ENCODE measurements around the gene TOMM22.
"Not testable (repeated sequence)": the region's sequence is repeated elsewhere in the genome, so short reads cannot be mapped to it uniquely, and the experiment has no call there.

Gene TOMM22

DNA sequence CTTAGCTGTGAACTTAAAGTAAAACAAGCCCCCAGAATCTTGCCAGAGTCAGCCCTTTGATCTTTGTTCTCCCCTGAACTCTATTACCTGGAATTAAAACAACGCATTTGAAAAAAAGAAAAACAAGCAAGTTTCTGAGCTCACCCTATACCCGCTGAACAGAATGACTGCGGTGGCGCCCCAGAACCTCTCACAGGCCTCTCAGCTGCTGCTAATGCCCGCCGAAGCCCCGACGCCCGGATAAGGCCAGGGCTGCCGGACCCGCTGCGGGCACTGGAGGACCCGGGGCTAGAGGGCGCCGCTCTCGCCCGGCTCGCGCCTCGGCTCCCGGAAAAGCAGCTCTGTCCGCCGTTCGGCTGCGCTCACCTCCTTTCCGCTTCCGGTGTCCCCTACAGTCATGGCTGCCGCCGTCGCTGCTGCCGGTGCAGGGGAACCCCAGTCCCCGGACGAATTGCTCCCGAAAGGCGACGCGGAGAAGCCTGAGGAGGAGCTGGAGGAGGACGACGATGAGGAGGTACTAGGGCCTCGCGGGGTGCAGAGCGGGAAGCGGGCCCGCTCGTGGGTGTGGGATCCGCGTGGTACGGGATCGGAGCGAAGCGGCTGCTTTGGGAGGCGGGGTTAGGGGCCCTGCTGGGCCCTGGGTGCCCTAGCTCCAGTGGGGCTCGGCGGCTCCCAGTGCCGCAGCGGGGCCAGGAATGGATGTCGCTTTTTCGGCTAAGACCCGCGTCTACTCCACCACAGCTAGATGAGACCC, at the start of gene TOMM22:
TOMM22 (plus strand) TSS at position 376 of the 754 bp plus-strand sequence; CDS start at position 398, 22 bp downstream.
- DNase-seq: peak; percentile 89

DNA sequence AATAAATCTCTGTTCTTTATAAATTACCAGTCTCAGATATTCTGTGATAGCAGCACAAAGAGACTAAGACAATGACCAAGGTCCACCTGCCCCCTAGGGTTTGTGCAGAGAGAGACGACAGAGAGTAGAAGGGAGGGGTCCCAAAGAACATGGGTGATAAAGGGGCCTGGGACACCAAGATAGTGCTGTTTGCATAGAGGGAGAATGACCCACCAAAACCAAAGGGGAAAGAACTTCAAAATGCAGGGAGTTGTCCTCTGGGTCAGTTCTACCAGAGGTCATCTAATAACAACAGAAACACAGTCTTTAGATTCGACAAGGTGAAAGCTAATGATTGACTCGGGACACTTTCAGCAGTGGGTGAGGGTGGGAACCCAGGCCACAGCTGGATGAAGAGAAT, 49.2 kb upstream of the TOMM22 start:
- DNase-seq: no peak

DNA sequence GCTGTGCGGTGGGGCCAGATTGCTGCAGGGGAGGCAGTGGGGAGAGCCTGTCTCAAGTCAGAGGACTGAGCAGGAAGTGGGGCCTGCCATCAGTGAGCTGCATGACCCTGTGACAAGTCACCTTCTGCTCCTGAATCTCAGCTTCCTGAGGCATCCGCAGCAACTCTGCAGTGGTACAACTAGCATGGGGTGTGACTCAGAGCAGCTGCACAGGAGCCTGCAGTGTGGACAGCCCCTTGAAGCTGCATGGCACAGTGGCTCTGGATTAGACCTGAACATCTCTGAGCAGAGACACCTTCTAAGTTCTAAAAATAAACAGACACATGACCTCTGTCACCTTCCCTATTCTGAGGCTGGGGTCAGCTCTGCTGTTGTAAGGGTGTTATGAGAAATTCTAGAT, 43.5 kb upstream of the TOMM22 start:
- DNase-seq: no peak

DNA sequence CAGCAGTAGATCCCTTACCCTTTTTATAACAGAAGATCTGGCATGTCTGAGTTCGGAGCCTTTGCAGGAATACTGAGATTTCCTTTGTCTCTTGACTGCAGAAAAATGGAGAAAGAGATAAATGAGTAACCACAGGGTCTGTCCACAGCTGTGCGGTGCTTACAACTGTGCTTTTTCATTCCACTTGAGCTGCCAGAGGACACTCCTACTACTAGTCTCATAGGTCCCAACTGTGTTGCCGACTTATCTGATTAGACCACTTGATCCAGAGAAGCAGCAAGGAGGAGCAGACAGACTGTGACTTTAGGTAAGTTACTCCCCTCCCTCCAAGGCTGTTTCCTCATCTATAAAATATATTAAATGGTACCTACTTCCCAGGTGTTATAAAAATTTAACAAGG, 43.0 kb upstream of the TOMM22 start:
- DNase-seq: no peak

DNA sequence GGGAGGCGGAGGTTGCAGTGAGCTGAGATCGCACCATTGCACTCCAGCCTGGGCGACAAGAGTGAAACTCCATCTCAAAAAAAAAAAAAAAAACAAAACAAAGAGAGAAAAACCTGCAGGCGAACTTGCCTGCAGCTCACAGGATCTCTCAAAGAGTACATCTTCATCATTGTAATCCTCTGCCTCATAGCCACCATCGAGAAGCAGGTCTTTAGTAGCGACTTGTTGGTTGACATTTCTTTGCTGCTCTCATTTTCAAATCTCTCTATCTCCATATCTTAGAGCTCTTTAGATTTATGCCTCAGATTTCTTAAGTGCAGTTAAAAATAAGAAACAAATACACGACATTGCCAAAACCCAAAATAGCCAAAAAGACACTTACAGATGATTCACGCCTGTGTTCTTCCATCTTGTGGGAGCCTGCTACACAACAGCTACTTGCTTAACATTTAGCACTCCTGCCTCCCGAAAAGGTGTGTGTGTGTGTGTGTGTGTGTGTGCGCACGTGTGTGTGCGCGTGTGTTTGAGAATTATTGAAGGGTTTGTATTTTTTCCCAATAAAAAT, 40.2 kb upstream of the TOMM22 start:
- no peak for DNase-seq

DNA sequence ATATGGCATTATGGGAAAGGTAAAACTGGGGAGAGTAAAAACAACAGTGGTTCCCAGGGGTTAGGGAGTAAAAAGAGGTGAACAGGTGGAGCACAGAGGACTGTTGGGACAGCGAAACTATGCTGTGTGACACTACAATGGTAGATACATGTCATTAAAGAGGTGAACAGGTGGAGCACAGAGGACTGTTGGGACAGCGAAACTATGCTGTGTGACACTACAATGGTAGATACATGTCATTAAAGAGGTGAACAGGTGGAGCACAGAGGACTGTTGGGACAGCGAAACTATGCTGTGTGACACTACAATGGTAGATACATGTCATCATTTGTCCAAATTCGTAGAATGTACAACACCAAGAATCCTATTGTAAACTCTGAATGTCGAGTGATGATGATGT, 37.5 kb upstream of the TOMM22 start:
- DNase-seq: not testable (repeated sequence)

DNA sequence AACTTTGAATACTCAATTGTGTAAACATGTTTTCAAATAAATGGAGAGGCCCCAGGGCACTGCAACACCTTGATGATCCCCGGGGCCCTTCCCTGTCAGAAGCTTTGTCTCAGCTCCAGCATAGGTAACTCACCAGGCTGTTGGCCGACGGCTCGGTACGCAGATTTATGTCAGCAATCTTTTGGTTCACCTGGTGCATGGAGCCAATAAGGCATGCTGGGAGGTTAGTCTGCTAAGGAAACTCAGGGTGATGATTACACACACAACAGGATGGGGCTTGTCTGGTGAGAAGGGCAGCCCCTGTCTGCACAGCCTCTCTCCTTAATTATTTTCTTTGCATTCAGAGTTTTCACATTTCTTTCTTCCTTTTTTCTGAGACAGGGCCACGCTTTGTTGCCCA, 36.3 kb upstream of the TOMM22 start:
- DNase-seq: no peak

DNA sequence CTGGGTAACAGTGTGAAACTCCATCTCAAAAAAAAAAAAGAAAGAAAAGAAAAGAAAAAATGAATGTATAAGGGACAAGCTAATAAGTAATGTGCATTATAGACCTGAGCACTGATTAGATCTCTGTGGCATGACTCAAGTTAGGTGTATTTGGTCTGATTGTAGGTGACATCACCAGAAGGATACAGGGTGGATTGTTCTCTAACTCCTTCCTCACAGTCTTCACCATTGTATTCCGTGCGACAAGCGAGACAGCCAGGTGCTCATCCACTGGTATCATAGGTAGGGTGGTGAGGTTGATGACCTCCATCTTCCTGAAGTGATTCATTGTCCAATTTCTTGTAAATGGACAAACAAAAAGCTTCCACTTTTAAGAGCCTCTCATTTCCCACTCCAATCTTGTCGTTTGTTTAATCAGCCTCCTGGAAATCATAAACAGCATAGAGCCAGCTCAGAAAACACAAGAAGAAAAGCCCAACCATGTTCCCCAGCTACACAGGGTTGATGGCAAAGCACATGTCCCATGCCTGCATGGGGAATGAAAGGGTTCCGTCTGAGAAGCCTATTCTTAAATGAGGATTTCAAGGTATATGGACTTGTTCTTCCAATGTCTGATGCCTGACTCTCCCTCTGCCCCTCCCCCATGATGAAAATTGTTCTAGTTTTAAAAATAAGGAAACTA, 31.8 kb upstream of the TOMM22 start:
- no peak for DNase-seq

DNA sequence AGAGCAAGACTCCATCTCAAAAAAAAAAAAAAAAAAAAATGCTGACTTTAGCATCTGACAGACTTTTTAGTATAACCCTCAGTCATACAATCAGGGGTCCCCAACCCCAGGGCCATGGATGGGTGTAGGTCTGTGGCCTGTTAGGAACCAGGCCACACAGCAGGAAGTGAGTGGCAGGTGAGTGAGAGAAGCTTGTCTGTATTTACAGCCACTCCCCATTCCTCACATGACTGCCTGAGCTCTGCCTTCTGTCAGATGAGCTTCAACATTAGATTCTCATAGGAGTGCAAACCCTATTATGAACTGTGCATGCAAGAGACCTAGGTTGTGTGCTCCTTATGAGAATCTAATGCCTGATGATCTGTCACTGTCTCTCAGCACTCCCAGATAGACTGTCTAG, 28.9 kb upstream of the TOMM22 start:
- no peak for DNase-seq

DNA sequence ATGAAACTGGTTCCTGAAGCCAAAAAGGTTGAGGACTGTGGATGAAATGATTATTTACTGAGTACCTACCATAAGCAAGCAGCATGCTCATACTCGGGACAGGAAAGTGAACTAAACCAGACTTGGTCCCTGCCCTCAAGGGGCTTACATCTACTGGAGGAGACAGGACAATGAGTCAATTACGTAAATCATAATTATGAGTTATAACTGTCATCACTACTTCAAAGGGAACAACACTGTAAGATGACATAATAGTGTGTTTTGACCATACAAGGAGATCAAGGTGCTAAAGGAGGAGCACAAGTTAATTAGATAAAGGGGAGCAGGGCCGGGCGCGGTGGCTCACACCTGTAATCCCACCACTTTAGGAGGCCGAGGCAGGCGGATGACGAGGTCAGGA, 28.0 kb upstream of the TOMM22 start:
- no peak for DNase-seq

DNA sequence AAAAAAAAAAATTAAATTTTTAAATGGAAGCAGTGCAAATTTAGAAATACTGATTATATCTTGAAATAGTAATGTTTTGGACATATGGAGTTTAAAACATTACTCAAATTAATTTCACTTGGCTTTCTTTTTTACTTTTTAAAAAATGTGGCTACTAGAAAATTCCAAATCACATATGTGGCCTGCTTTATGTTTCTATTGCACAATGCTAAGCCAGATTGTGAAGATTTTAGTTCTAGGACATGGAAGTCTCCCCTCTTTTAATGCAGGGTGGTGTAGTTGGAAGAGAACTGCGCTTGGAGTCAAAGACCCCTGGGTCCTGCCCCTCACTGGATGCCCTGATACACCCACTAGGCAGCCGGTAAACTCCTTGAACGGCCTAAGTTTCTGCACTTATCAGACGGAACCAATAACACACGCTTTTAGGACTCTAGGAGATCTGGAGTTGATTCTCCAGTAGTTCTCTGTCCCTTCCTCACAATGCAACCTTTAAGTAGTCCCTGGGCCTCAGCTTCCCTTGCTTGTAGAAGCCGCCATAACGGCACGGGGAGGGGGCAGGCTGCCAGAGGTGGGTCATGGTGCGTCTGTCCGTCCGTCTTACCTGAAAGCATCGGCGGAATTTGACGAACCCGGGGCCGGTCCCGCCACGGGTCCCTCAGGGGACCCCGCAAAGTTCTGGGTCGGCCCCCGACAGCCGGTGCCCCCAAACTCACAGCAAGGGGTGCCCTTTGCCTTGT, 26.1 kb upstream of the TOMM22 start:
- DNase-seq: no peak

DNA sequence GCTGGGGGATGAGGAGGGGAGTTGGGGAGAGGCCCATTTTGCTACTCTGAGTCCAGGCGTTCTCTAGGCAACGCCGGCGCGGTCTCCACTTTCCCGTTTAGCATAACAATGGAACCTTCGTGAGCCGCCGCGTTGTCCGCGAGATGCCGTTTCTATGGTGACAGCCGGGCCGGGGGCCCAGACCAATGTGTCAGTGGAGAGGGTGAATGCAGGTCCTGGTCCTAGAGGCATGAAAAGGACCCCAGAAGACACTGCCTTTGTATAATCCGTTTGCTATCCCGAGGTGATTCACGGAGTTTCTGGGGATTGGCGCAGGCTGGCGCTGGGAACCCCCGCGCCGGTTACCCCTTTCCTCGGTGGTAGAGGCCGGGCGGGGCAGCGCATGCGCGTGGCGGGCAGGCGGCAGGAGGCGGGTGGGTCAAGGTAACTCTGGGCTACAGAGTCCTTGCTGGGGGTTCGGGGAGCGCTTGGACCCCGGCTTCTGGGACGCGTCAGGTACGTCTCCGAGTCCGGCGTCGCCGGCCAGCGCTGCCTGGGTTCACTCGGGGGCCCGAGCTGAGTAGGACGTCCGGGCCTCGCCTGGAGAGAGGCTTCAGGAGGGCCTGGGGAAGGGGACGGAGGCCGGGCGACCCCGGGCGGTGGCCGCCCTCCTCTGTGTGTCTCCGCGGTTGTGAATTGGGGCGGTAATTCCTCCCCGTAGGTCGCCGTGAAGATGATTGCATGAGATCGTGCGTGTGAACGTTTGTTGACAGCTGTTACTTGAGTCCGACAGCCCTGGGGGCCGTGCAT, 25.3 kb upstream of the TOMM22 start, which contains the start of the genes CBY1 and FAM227A:
CBY1 (plus strand) TSS at position 383 of the 789 bp plus-strand sequence. CDS start 11,417 bp downstream, outside the sequence.
FAM227A (minus strand) TSS at position 137 of the 789 bp plus-strand sequence. CDS start 6,224 bp downstream, outside the sequence.
- peak; percentile 88 for DNase-seq

DNA sequence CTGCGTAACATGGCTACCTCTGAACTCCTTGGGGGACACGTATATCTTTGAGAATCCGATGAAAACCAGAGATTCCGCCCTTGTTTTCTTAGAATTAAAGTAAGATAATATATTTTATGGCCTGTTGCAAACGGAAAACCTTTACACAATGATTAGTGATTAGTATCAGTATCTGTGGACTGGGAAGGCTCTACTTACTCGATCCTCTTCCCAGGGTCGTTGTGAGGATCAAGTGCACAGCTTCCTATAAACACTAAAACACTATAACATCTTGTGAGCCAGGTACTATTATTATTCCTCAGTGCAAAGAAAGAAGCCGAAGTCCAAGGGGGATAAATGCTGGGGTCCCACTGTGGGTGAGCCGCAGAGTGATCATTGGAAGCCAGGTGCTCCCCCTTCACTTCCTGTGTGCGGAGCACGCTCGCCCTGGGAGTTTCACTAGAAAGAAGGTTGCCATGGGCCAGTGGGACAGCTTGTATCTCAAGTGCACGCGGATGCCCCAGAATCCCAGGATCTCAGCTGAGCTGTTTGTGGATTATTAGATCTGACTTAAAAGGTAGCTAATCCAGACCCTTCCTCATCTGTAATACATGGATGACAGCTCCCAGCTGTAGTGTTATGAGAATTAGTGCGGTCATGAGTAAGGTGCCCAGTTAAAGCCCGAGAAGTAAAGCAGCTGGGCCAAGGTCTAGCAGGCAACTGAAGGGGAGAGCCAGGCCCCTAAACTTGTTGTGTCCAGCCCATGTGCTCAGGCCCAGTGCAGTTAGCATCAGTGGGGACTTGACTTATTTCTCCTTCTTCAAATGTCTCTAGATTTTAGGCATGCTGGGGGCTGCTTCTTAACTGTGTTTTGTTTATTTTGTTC, 24.5 kb upstream of the TOMM22 start:
- peak; percentile 56 for DNase-seq

DNA sequence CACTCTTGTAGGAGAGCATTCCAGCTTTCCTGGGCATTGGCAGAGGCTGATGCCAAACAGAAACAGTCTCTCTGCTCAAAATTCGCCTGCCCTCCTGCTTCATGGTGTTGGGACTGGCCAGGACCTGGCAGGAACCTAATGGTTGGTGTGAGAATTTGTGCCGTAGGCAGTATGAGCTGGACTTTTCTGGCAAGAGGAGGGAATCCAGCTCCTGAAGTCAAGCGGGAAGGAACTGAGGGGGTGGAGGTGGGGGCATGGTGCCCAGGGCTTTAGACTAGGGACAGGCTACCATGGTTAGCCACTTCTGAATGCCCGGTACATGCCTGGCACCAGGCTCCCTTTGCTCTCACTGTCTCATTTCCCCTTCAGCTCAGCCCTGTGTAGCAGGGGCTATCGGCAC, 6.9 kb upstream of the TOMM22 start:
- DNase-seq: no peak

DNA sequence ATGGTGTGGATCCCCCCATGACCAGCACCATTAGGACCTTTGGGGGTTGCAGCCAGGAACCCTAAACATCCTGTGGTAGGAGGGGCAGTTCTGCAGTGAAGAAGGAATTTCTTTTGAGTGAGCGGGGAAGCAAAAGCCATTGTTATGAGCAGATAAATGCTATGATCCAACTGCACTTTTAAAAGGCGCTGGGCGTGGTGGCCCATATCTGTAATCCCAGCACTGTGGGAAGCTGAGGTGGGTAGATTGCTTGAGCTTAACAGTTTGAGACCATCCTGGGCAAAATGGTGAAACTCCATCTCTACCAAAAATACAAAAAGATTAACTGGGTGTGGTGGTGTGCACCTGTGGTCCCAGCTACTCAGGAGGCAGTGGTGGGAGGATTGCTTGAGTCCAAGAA, 5.9 kb upstream of the TOMM22 start:
- no peak for DNase-seq

DNA sequence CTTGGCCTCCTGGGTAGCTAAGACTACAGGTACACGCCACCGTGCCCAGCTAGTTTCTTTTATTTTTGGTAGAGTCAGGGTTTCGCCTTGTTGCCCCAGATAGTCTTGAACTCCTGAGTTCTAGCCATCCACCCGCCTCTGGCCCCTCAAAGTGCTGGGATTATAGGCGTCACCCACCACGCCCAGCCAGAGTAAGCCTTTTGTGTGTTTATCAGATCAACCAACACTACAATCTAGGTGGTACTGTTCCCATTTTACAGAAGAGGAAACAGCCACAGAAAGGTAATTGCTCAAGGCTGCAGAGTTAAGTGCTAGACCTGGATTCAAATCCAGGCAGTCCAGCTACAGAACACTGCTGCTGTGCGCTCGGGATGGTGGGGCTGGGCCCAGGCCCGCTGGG, 3.1 kb downstream of the TOMM22 start:
- no peak for DNase-seq

DNA sequence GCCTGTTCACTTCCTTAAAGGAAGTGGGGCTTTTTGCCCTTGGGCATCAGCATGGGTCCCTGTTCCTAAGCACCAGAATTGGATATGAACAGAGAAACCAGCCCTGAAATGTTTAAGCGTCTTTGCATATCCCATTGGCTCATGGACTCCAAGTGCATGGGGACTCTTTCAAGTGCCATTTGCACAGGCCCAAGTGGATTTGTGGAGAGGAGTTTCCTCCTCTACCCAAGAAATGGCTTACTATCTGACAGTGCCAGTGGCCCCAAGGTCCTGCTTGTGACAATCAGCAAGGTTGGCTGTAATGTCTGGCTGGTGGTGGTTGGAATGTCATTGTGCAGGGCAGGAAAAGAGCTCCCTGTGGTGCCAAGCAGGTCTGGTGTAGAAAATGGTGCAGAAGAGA, 4.0 kb downstream of the TOMM22 start:
- DNase-seq: no peak

DNA sequence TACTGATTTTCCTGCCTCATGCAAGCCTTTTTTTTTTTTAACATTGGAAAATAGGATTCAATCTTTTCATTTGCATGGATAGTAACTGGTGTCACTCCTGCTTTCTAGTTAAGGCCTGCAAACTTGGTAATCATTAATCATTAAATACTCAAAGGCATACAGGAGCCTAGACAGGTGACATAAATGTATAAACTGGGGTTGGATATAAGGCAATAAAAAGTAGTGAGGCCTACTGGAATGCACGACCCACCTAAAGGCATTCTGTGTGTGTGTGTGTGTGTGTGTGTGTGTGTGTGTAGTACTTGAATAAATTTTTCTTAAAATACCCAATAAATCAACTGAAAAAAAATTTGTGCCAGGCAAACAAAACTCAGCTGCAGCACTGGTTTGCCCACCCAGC, 7.9 kb downstream of the TOMM22 start:
- no peak for DNase-seq

DNA sequence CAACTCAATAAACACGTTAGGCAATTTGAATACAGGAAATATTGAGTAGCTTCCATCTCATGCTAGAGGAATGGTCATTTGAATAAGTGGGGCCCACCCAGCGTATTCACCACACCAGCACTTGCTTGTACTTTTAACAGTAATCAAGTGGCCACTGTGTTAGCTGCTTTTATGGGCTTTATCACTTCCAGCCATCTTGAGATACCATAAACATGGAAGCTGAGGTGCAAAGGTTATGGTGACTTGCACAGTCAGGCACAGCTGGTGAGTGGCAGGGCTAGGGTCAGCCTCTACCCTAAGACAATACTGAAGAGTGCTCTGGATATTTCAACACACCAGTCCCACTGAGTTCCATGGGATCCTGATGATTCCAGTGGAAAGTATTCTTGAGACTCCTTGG, 12.3 kb downstream of the TOMM22 start:
- DNase-seq: no peak

DNA sequence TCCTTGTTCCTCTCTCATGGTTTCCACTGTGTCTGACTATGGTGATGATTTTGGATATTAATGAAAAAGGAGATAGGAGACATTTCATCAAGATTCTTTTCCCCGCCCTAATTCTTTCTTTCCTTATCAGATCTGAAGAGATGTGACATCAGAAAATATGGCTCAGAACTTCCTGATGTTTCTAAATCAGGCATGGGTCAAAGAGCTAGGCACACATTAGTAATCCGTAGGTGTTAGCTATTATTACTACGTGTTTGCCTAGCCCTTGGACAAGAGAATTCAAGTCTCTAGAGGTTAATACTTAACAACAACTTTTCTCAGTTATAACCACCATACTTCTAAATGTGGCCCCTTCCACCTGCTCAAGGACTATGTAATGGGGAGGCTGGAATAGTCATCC, 13.2 kb downstream of the TOMM22 start:
- no peak for DNase-seq
